Adrenal gland (tissue), 12 donors: ENCODE data around the gene GALK1. TPM values are rescaled to one million over a fixed set of nuclear protein-coding genes. Genes with fewer than 3 reads are reported as not detected.

ENCODE experiments used
- DNase-seq, 7 donors: peaks; one replicate each; pipeline ENCODE4 v3.0.0-alpha.2; 2019 to 2020
- H3K27ac ChIP-seq, 5 donors: fragments of 200-600 bp; sonication (generic) in 4 of 5; 1 replicate in 3 of 5; 2 replicates in 2 of 5; pipeline versions ENCODE4 v1.5.1 to v1.8.0; 2016 to 2020; ENCODE audit warnings: mild to moderate bottlenecking in 1 of 5
- H3K27me3 ChIP-seq: fragments of 200-600 bp; 2 replicates; pipeline ENCODE4 v1.8.0; 2021
- H3K36me3 ChIP-seq, 2 donors: fragments of 200-600 bp; replicated peaks in 1 of 2; 1 replicate in 1 of 2; 2 replicates in 1 of 2; pipeline versions ENCODE4 v1.5.1 to v1.8.0; 2018 to 2022
- H3K4me1 ChIP-seq, 2 donors: fragments of 200-600 bp; replicated peaks in 1 of 2; 1 replicate in 1 of 2; 2 replicates in 1 of 2; pipeline versions ENCODE4 v1.5.1 to v1.8.0; 2018 to 2021
- H3K4me3 ChIP-seq, 4 donors: fragments of 200-600 bp; sonication (generic) in 3 of 4; one replicate each; pipeline ENCODE4 v1.5.1; 2016 to 2018
- H3K9me3 ChIP-seq, 3 donors: fragments of 200-600 bp; sonication (generic) in 1 of 3; replicated peaks in 1 of 3; 1 replicate in 2 of 3; 2 replicates in 1 of 3; pipeline versions ENCODE4 v1.5.1 to v1.8.0; 2016 to 2021
- POLR2A ChIP-seq, 2 donors: fragments of 450-650 bp; IDR thresholded peaks; one replicate each; pipeline ENCODE4 v1.6.1; 2017; ENCODE audit warnings: antibody characterized with exemption in 2 of 2, mild to moderate bottlenecking in 2 of 2, moderate library complexity in 1 of 2
- WGBS, 4 donors: extraction: QIAGEN DNeasy Blood & Tissue Kit in 2 of 4; methylation state at CpG; one replicate each; pipeline versions ENCODE4 v1.1.5 to v1.1.7; 2013 to 2017; 5-methylcytosine and 5-hydroxymethylcytosine counted together
- intact Hi-C, 2 donors: fragments of 100-400 bp; cut with DNase I; formaldehyde crosslinking; loops; one replicate each; pipeline versions ENCODE4 v1.14.1 to v1.15.0; 2022 to 2023
- polyA plus RNA-seq, 3 donors: library from polyadenylated mRNA; stranded (reverse); fragments of 200-250 nt in 2 of 3; fragments of 350-450 nt in 1 of 3; fragmentation: Illumina TruSeq in 1 of 3; extraction: RNeasy Lipid Tissue Mini Kit (QIAGEN cat#74804) in 1 of 3; gene quantifications; one replicate each; pipeline ENCODE4 v1.2.3, GENCODE V29; 2013 to 2014
- total RNA-seq, 9 donors: library from RNA; depleted of rRNA in 4 of 9; stranded (reverse); fragments of >200 nt in 4 of 9; fragments of 120-200 nt in 1 of 9; fragmentation: NEBNext Ultra II Directional in 1 of 9; extraction: Animal tissue kit (Norgen Biotek cat#: 25700) in 1 of 9; gene quantifications; one replicate each; pipeline versions ENCODE4 v1.1.0 to v1.2.4, GENCODE V29; 2013 to 2023
- TF ChIP-seq, protein P1 (sequence below), 6 experiments: fragments of 450-650 bp in 4 of 6; fragments of 200-600 bp in 2 of 6; sonication (generic) in 1 of 6; IDR thresholded peaks; 1 replicate in 5 of 6; 2 replicates in 1 of 6; pipeline versions ENCODE4 v1.5.1 to v1.8.0; 2016 to 2021; ENCODE audit warnings: antibody characterized with exemption in 6 of 6, mild to moderate bottlenecking in 2 of 6, moderate library complexity in 1 of 6
- donor health status: healthy with polysubstance abuse.
- donor health status: Bipolar disorder and iron deficiency.
- donor health status: DM: yes; HTN: yes; CAD: no.
- donor health status: DM: no; HTN: no; CAD: no.
- donor health status: DM: no; HTN: no; CAD: no.
- donor health status: DM: yes; HTN: yes; CAD: no.

The GALK1 gene
- total and polyA plus RNA-seq, 12 donors: 1.4 to 47.3 (median 25.3) TPM

DNA sequence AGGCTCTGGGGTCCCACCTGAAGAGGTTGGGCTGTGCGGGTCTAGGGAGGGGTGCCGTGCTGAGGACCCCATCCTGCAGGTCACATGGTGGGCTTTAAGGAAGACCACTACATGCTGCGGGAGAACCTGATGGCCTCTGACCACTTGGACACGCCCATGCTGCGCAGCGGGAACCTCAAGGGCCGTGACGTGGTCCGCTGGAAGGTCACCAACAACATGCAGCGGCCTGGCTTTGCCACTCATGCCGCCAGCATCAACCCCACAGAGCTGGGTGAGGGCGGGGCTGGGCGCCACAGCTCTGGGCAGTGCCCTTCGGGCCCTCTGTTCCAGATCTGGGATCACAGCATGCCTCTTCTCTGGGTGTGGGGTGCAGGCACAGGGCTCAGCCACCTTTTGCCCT, 25.2 kb downstream of the GALK1 start:
- no peak for DNase-seq
- no peak for TF ChIP-seq POLR2A (IDR thresholded peaks at IDR 0.05)
- TF ChIP-seq, protein P1, sequence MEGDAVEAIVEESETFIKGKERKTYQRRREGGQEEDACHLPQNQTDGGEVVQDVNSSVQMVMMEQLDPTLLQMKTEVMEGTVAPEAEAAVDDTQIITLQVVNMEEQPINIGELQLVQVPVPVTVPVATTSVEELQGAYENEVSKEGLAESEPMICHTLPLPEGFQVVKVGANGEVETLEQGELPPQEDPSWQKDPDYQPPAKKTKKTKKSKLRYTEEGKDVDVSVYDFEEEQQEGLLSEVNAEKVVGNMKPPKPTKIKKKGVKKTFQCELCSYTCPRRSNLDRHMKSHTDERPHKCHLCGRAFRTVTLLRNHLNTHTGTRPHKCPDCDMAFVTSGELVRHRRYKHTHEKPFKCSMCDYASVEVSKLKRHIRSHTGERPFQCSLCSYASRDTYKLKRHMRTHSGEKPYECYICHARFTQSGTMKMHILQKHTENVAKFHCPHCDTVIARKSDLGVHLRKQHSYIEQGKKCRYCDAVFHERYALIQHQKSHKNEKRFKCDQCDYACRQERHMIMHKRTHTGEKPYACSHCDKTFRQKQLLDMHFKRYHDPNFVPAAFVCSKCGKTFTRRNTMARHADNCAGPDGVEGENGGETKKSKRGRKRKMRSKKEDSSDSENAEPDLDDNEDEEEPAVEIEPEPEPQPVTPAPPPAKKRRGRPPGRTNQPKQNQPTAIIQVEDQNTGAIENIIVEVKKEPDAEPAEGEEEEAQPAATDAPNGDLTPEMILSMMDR (IDR thresholded peaks at IDR 0.05): no peak
- H3K27ac ChIP-seq: no peak overlapping the region
- 81 to 93% (median 88%) methylated on average over 5 to 14 of the region's 14 CpGs; no CpG with 5 or more reads in 1 of the 4 donors for WGBS, 4 donors
- no peak overlapping the region for H3K4me3 ChIP-seq
- intact Hi-C loops: loop anchor here in 1 of 2 donors (5.0 kb wide), 1 partner anchor 58 kb away; no protein-coding TSS in a partner anchor
- no peaks in the 10 kb centered on the region for H3K36me3 ChIP-seq
- no peaks in the 10 kb centered on the region for H3K9me3 ChIP-seq
- H3K4me1 ChIP-seq: no peaks in the 10 kb centered on the region
- no peaks in the 10 kb centered on the region for H3K27me3 ChIP-seq

DNA sequence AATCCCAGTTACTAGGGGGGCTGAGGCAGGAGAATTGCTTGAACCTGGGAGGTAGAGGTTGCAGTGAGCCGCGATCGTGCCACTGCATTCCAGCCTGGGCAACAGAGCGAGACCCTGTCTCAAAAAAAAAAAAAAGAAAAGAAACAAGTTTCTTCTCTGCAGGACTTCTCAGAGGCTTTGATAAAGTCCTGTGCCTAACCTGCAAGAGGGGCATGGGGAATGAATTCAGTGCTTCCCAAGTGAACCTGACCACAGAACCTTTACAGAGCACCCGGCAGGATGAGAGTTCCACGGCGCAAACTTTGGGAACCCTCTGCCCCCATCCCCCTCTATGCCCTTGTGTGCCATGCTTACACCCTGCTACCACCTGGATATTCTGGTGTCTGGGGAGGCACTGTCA, 25.8 kb downstream of the GALK1 start:
- Histone ChIP-seq H3K27me3 (no peaks in the 10 kb centered on the region), H3K36me3 (no peaks in the 10 kb centered on the region), H3K9me3 (no peaks in the 10 kb centered on the region), H3K4me1 (no peaks in the 10 kb centered on the region), H3K27ac (no peak overlapping the region), H3K4me3 (no peak overlapping the region)
- WGBS, 4 donors: 87 to 95% (median 91%) methylated on average over 5 to 7 of the region's 7 CpGs
- TF ChIP-seq, protein P1 (IDR thresholded peaks at IDR 0.05): no peak
- no peak for TF ChIP-seq POLR2A (IDR thresholded peaks at IDR 0.05)
- intact Hi-C loops: loop anchor here in 1 of 2 donors (5.0 kb wide), 1 partner anchor 57 kb away; no protein-coding TSS in a partner anchor
- no peak for DNase-seq

DNA sequence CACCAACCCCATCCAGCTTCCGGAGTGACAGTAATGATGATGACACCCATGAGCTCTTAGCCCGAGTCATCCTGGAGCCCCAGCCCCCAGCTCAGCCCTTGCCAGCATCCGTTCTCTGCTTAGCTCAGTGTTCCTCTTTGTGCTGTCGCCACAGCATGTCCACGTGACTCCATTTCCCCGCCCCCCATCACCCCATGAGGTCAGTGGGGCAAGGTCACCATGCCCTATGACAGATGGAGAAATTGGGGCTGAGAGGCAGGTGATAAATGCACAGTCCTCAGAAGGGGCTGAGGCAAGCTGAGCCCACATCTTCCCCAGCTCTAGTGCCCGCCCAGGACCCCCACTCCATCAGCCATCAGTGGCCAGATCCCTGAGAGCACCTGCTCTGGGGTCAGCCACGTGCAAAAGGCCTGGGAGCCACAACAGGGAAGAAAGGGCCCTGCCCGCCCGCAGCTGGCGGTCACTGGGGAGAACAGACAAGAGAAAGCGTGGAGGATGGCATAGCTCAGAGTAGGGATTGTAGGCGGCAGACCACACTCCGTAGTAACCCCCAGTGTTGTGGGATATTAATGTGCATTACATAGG, 26.7 kb downstream of the GALK1 start:
- H3K4me1 ChIP-seq: no peaks in the 10 kb centered on the region
- H3K27ac ChIP-seq: no peak overlapping the region
- H3K9me3 ChIP-seq: no peaks in the 10 kb centered on the region
- DNase-seq: peak in 2 of 7 donors; percentile 63 to 66
- H3K36me3 ChIP-seq: no peaks in the 10 kb centered on the region
- H3K4me3 ChIP-seq: no peak overlapping the region
- H3K27me3 ChIP-seq: no peaks in the 10 kb centered on the region
- TF ChIP-seq, protein P1 (IDR thresholded peaks at IDR 0.05): no peak
- no peak for TF ChIP-seq POLR2A (IDR thresholded peaks at IDR 0.05)
- intact Hi-C loops: loop anchor here in 1 of 2 donors (5.0 kb wide), 1 partner anchor 56 kb away; no protein-coding TSS in a partner anchor
- 39 to 69% (median 54%) methylated on average over 9 to 14 of the region's 14 CpGs for WGBS, 4 donors

DNA sequence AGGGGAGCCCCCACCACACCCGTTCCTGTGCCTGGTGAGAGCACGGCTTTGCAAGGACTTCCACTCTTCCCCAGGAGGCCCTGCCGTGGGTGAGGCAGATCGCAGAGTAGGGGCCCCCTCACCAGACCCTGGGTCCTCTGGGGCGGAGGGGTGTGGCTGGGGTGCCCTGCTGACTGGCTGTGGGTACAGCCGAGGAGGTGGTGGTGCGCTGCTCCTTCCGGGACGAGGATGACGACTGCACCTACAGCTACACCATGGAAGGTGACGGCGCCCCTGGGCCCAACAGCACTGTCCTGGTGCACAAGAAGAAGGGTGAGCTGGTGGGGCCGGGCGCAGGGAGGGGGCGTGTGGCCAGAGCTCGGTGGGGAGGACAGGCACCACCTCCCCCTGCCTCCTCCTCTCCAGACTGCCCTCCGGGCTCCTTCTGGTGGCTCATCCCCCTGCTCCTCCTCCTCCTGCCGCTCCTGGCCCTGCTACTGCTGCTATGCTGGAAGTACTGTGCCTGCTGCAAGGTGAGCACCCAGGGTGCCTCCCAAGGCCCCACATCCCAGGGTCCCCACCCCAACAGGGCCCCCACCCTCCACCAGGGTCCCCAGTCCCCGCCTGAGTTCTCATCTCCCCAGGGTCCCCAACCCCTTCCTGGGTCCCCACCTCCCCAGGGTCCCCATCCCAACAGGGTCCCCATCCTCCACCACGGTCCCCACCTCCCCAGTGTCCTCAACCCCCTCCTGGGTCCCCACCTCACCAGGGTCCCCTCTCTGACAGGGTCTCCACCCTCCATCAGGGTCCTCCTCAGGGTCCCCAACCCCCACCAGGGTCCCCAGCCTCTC, 27.6 kb downstream of the GALK1 start:
- TF ChIP-seq, protein P1 (IDR thresholded peaks at IDR 0.05): no peak
- TF ChIP-seq POLR2A (IDR thresholded peaks at IDR 0.05): no peak
- intact Hi-C loops: loop anchor here in 1 of 2 donors (5.0 kb wide), 1 partner anchor 55 kb away; no protein-coding TSS in a partner anchor
- no peaks in the 10 kb centered on the region for H3K36me3 ChIP-seq
- H3K9me3 ChIP-seq: no peaks in the 10 kb centered on the region
- no peak for DNase-seq
- no peaks in the 10 kb centered on the region for H3K27me3 ChIP-seq
- H3K27ac ChIP-seq: no peak overlapping the region
- 73 to 78% (median 75%) methylated on average over 12 to 20 of the region's 20 CpGs for WGBS, 4 donors
- H3K4me3 ChIP-seq: no peak overlapping the region
- no peaks in the 10 kb centered on the region for H3K4me1 ChIP-seq
